ENCODE results near the gene OIP5. TPM values are rescaled to one million over a fixed set of nuclear protein-coding genes. Genes with fewer than 3 reads are reported as not detected.

Gene OIP5
- total and polyA plus RNA-seq, 9 of the 15 experiments (the other 6 are each of a cell fraction or from before 2014, with no cell fraction given) = 8.3 to 54.8 (median 35.3) TPM

GRCh38 chr15:41333026-41333562 lies 703 bp upstream of the OIP5 start (continued):
- peak; percentile 65; the same call in 1 of the 2 replicates for TF ChIP-seq MGA (IDR thresholded peaks at IDR 0.05)
- TF ChIP-seq FOSL1 (tag; conservative IDR thresholded peaks at IDR 0.05) = 0 out of 2 replicates have a peak, but pooled peaks have one; percentile 25
- TF ChIP-seq BRF2 (IDR thresholded peaks at IDR 0.05; ENCODE audit: borderline replicate concordance, insufficient read depth, insufficient read length) = no peak
- peak; percentile 27; the same call in 1 of the 2 replicates for TF ChIP-seq NCOR1 (IDR thresholded peaks at IDR 0.05)
- 0 out of 2 replicates have a peak, but pooled peaks have one; percentile 53 for TF ChIP-seq FOXP4 (CRISPR knock-in tag; IDR thresholded peaks at IDR 0.05; ENCODE audit: borderline replicate concordance)
- TF ChIP-seq NBN (IDR thresholded peaks at IDR 0.05; ENCODE audit: low read depth) = 0 out of 2 replicates have a peak, but pooled peaks have one; percentile 48
- TF ChIP-seq RBBP5 (IDR thresholded peaks at IDR 0.05; ENCODE audit: borderline replicate concordance, insufficient read depth, low read length, poor library complexity, severe bottlenecking) = peak; percentile 8
- TF ChIP-seq CSDE1 (IDR thresholded peaks at IDR 0.05) = peak in 1 of 2 experiments; percentile 21; a peak in 1 of 4 replicates
- 0 out of 2 replicates have a peak, but pooled peaks have one; percentile 0 for TF ChIP-seq NR2C2 (CRISPR knock-in tag; IDR thresholded peaks at IDR 0.05)
- TF ChIP-seq NR2C2 (tag; IDR thresholded peaks at IDR 0.05) = no peak
- TF ChIP-seq ELF4 (CRISPR knock-in tag; IDR thresholded peaks at IDR 0.05) = no peak
- 0 out of 2 replicates have a peak, but pooled peaks have one; percentile 12 for TF ChIP-seq NFIC (IDR thresholded peaks at IDR 0.05)
- 0 out of 2 replicates have a peak, but pooled peaks have one; percentile 17 for TF ChIP-seq GTF2A2 (tag; IDR thresholded peaks at IDR 0.05)

Measured in K562 (cell line).